Brain microvascular endothelial cell (primary cell): ENCODE data around the gene KCNMA1.

Experiments
- DNase-seq: peaks from one replicate; pipeline ENCODE4 v3.0.0-alpha.2; 2020
- H3K27ac ChIP-seq: fragments of 250-450 bp; sonication (Bioruptor Pico); 2 replicates; pipeline ENCODE4 v1.5.1; 2020; ENCODE audit warnings: mild to moderate bottlenecking, moderate library complexity
- H3K27me3 ChIP-seq: fragments of 250-450 bp; sonication (Bioruptor Pico); replicated peaks from 2 replicates; pipeline ENCODE4 v1.5.1; 2020; ENCODE audit warnings: mild to moderate bottlenecking
- H3K36me3 ChIP-seq: fragments of 250-450 bp; sonication (Bioruptor Pico); replicated peaks from 2 replicates; pipeline ENCODE4 v1.5.1; 2020; ENCODE audit warnings: mild to moderate bottlenecking
- H3K4me3 ChIP-seq: 2 replicates; pipeline ENCODE4 v1.5.1; 2011; ENCODE audit warnings: low read depth, mild to moderate bottlenecking, control low read depth, low read length, moderate library complexity
- in situ Hi-C: cut with HindIII; loops from 2 replicates; pipeline ENCODE4 v1.10.0; 2017; ENCODE audit warnings: low sequenced_read_pairs, low pct_ligation_motif_present
- TF ChIP-seq, protein P1 (sequence below): IDR thresholded peaks from 2 replicates; pipeline ENCODE4 v1.5.1; 2011; ENCODE audit warnings: low read depth, mild to moderate bottlenecking, moderate library complexity, low read length, control low read depth, inconsistent platforms; ENCODE audit errors: missing control alignments

Gene KCNMA1

GRCh38 chr10:77103213-77103612 is 534.4 kb downstream of the KCNMA1 start:
- in situ Hi-C loops = no loop called here

GRCh38 chr10:77101341-77101740 is 536.3 kb downstream of the KCNMA1 start:
- no peak overlapping the region for H3K27ac ChIP-seq
- in situ Hi-C loops = no loop called here
- TF ChIP-seq, protein P1, sequence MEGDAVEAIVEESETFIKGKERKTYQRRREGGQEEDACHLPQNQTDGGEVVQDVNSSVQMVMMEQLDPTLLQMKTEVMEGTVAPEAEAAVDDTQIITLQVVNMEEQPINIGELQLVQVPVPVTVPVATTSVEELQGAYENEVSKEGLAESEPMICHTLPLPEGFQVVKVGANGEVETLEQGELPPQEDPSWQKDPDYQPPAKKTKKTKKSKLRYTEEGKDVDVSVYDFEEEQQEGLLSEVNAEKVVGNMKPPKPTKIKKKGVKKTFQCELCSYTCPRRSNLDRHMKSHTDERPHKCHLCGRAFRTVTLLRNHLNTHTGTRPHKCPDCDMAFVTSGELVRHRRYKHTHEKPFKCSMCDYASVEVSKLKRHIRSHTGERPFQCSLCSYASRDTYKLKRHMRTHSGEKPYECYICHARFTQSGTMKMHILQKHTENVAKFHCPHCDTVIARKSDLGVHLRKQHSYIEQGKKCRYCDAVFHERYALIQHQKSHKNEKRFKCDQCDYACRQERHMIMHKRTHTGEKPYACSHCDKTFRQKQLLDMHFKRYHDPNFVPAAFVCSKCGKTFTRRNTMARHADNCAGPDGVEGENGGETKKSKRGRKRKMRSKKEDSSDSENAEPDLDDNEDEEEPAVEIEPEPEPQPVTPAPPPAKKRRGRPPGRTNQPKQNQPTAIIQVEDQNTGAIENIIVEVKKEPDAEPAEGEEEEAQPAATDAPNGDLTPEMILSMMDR = no peak
- H3K4me3 ChIP-seq = no peak overlapping the region
- no peaks in the 10 kb centered on the region for H3K36me3 ChIP-seq
- no peak for DNase-seq
- H3K27me3 ChIP-seq = no peaks in the 10 kb centered on the region

More at GRCh38 chr10:77103213-77103612, 534.4 kb downstream of the KCNMA1 start:
- Histone ChIP-seq H3K4me3 (no peak overlapping the region), H3K27ac (no peak overlapping the region), H3K27me3 (no peaks in the 10 kb centered on the region), H3K36me3 (no peaks in the 10 kb centered on the region)
- TF ChIP-seq, protein P1 = no peak
- DNase-seq = no peak

- Histone ChIP-seq H3K4me3 (no peak overlapping the region), H3K36me3 (no peaks in the 10 kb centered on the region), H3K27me3 (no peaks in the 10 kb centered on the region), H3K27ac (no peak overlapping the region)
- DNase-seq = no peak
- TF ChIP-seq, protein P1 = no peak
- in situ Hi-C loops = no loop called here
Measured at GRCh38 chr10:77099136-77099535, 538.5 kb downstream of the KCNMA1 start.

DNA sequence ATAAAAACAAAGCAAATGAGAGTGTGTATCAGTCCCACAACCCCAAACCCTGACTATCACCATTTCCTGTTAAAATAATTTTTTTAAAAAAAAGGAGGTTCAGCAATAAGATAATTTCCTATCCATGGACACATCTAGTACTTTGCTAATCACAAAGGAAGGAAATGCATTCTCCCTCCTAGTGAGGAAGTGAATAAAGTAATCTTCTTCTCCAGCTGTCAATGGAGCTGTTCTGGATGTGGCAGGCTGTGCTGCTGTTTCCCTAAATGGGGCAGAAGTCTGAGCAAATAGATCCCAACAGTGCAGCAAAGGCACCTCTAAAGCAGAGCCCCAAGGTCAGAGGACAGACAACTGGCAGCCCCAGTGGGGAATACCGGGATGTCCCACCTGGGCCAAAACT is 540.0 kb downstream of the KCNMA1 start:
- Histone ChIP-seq H3K27me3 (no peaks in the 10 kb centered on the region), H3K4me3 (no peak overlapping the region), H3K36me3 (no peaks in the 10 kb centered on the region), H3K27ac (no peak overlapping the region)
- TF ChIP-seq, protein P1 = no peak
- in situ Hi-C loops = no loop called here
- DNase-seq = no peak

DNA sequence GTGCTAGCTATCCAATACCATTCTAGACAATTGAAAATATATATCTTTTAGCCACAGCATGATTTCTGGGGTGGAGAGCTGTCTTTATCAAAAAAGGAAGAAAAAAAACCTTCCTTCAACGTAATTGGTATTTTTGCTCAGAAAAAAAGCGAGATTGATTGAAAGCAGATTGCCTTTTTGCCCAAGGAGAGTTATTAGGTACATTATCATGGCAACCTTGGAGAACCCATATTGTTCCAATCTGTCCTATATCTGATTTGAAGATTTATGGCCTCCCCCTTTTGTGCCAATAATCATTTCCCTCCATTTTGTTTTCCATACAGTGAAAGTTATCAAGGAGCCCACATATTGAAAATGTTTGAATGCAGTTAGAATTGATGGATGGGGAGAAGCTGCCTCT is 544.5 kb downstream of the KCNMA1 start:
- no peak overlapping the region for H3K4me3 ChIP-seq
- H3K27ac ChIP-seq = no peak overlapping the region
- no peak for DNase-seq
- no peaks in the 10 kb centered on the region for H3K36me3 ChIP-seq
- no peaks in the 10 kb centered on the region for H3K27me3 ChIP-seq
- in situ Hi-C loops = no loop called here
- TF ChIP-seq, protein P1 = no peak

GRCh38 chr10:77091597-77092165 is 545.9 kb downstream of the KCNMA1 start:
- TF ChIP-seq, protein P1 = no peak
- in situ Hi-C loops = no loop called here
- H3K36me3 ChIP-seq = no peaks in the 10 kb centered on the region
- H3K27ac ChIP-seq = no peak overlapping the region
- no peak for DNase-seq
- no peaks in the 10 kb centered on the region for H3K27me3 ChIP-seq
- H3K4me3 ChIP-seq = no peak overlapping the region
